HepG2 (cell line): Measurements from ENCODE around the gene HAP1. TPM values are rescaled to one million over a fixed set of nuclear protein-coding genes. Genes with fewer than 3 reads are reported as not detected.

Experiments used
- FIP1L1 ChIP-seq: fragments of 200-400 bp; formaldehyde crosslinking; IDR thresholded peaks from 2 replicates; pipeline ENCODE4 v1.6.1; 2018; ENCODE audit warnings: low read depth, mild to moderate bottlenecking, low read length, moderate library complexity, borderline replicate concordance; ENCODE audit not compliant: insufficient read depth
- MXI1 ChIP-seq: IDR thresholded peaks from 3 replicates; pipeline ENCODE4 v1.6.1; 2012; ENCODE audit warnings: low read depth, low read length, inconsistent platforms, borderline replicate concordance
- RBM22 ChIP-seq: fragments of 200-400 bp; formaldehyde crosslinking; optimal IDR thresholded peaks from 2 replicates; pipeline ENCODE3; 2017; ENCODE audit warnings: mild to moderate bottlenecking, low read length, moderate library complexity
- ZFP37 ChIP-seq: sonication (generic); formaldehyde crosslinking; IDR thresholded peaks from 2 replicates; pipeline ENCODE4 v1.4.0; 2020; ENCODE audit warnings: missing genetic modification reagents, borderline replicate concordance
- ZKSCAN8 ChIP-seq: IDR thresholded peaks from 2 replicates; pipeline ENCODE4 v1.6.1; 2016; ENCODE audit warnings: borderline replicate concordance, missing genetic modification reagents, missing compliant biosample characterization
- ZNF343 ChIP-seq: sonication (generic); formaldehyde crosslinking; IDR thresholded peaks from 2 replicates; pipeline ENCODE4 v1.4.0; 2020; ENCODE audit warnings: mild to moderate bottlenecking, missing genetic modification reagents
- ZNF737 ChIP-seq: sonication (generic); formaldehyde crosslinking; IDR thresholded peaks from 2 replicates; pipeline ENCODE4 v1.5.0; 2020; ENCODE audit warnings: missing genetic modification reagents, mild to moderate bottlenecking, borderline replicate concordance
- ZNF775 ChIP-seq: sonication (generic); formaldehyde crosslinking; IDR thresholded peaks from 2 replicates; pipeline ENCODE4 v1.4.0; 2020; ENCODE audit warnings: missing genetic modification reagents, mild to moderate bottlenecking, moderate library complexity, borderline replicate concordance
- polyA plus RNA-seq, 8 experiments: library from polyadenylated mRNA; depleted of rRNA in 3 of 8; stranded (reverse) in 7 of 8; unstranded in 1 of 8; fragments of >200 nt; fragmentation: Illumina TruSeq in 4 of 8; extraction: Trizol in 4 of 8; gene quantifications; 2 replicates each; pipeline versions ENCODE4 v1.2.1 to v1.2.3, GENCODE V29; 2011 to 2016; ENCODE audit warnings: low read depth in 4 of 8, missing spikeins in 1 of 8, mixed read lengths in 1 of 8; ENCODE audit not compliant: insufficient read depth in 1 of 8
- total RNA-seq, 5 experiments: library from RNA; depleted of rRNA; stranded (reverse); fragments of >200 nt; fragmentation: Illumina TruSeq; extraction: Trizol; gene quantifications; 2 replicates each; pipeline ENCODE4 v1.2.3, GENCODE V29; 2016; ENCODE audit warnings: low read depth in 1 of 5
- TF ChIP-seq, protein P1 (sequence below), 2 experiments: fragments of 450-650 bp in 1 of 2; sonication (generic) in 1 of 2; formaldehyde crosslinking in 1 of 2; IDR thresholded peaks; 2 replicates each; pipeline versions ENCODE4 v1.6.1 to v1.8.0; 2016 to 2022; ENCODE audit warnings: antibody characterized with exemption in 1 of 2, mild to moderate bottlenecking in 1 of 2, missing genetic modification reagents in 1 of 2
- TF ChIP-seq, protein P2 (sequence below): sonication (generic); formaldehyde crosslinking; IDR thresholded peaks from 2 replicates; pipeline ENCODE4 v1.5.1; 2020; ENCODE audit warnings: mild to moderate bottlenecking, missing genetic modification reagents
- TF ChIP-seq, protein P3 (sequence below): IDR thresholded peaks from 2 replicates; pipeline ENCODE4 v1.6.1; 2016
- TF ChIP-seq, protein P4 (sequence below): sonication (generic); formaldehyde crosslinking; IDR thresholded peaks from 2 replicates; pipeline ENCODE4 v1.4.0; 2020; ENCODE audit warnings: mild to moderate bottlenecking, missing genetic modification reagents

HAP1 gene
- total and polyA plus RNA-seq, 2 of the 13 experiments (the other 11 are each of a cell fraction or from before 2014, with no cell fraction given): 0.07 TPM

DNA sequence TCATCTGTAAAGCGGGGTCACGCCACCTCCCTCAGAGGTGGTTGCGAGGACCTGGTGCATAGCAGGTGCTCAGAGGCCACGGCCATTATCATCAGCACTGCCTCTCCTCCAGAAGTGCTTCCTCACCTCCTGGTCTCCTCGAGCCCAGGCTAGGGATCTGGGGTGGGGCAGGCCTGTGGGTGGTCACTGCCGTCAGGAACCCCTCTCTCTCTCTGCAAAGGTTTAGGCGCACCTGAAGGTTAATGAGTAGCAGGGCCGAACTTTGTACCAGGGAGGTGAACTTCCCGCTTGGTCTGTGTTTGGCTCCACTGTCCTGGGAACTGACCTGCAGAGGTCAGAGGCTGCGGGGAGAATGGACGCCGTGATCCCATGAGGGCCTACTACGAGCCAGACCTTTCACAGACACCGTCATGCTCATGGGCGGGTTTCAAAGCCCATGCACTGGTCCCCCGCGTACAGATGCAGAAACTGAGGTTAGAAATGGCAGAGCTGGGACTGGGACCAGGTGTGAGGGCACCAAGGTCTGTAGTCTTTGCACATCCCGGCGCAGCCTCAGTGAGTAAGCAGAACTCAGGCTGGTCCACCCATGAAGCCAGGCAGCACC lies 38.2 kb upstream of the HAP1 start (continued):
- TF ChIP-seq, protein P1, sequence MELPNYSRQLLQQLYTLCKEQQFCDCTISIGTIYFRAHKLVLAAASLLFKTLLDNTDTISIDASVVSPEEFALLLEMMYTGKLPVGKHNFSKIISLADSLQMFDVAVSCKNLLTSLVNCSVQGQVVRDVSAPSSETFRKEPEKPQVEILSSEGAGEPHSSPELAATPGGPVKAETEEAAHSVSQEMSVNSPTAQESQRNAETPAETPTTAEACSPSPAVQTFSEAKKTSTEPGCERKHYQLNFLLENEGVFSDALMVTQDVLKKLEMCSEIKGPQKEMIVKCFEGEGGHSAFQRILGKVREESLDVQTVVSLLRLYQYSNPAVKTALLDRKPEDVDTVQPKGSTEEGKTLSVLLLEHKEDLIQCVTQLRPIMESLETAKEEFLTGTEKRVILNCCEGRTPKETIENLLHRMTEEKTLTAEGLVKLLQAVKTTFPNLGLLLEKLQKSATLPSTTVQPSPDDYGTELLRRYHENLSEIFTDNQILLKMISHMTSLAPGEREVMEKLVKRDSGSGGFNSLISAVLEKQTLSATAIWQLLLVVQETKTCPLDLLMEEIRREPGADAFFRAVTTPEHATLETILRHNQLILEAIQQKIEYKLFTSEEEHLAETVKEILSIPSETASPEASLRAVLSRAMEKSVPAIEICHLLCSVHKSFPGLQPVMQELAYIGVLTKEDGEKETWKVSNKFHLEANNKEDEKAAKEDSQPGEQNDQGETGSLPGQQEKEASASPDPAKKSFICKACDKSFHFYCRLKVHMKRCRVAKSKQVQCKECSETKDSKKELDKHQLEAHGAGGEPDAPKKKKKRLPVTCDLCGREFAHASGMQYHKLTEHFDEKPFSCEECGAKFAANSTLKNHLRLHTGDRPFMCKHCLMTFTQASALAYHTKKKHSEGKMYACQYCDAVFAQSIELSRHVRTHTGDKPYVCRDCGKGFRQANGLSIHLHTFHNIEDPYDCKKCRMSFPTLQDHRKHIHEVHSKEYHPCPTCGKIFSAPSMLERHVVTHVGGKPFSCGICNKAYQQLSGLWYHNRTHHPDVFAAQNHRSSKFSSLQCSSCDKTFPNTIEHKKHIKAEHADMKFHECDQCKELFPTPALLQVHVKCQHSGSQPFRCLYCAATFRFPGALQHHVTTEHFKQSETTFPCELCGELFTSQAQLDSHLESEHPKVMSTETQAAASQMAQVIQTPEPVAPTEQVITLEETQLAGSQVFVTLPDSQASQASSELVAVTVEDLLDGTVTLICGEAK (IDR thresholded peaks at IDR 0.05): no peak
- TF ChIP-seq, protein P1 (CRISPR knock-in tag; IDR thresholded peaks at IDR 0.05): peak; percentile 43; the same call in 1 of the 2 replicates
- TF ChIP-seq FIP1L1 (0 out of 2 replicates have a peak, but pooled peaks have one; percentile 12), ZNF343 (CRISPR knock-in tag) (peak; percentile 89; the same call in 1 of the 2 replicates), RBM22 (peak; percentile 64), ZNF737 (no peak), MXI1 (peak; percentile 26; the same call in 1 of the 3 replicates), ZNF775 (no peak), ZKSCAN8 (CRISPR knock-in tag) (0 out of 2 replicates have a peak, but pooled peaks have one; percentile 28), ZFP37 (CRISPR knock-in tag) (peak; percentile 80)
- TF ChIP-seq, protein P2, sequence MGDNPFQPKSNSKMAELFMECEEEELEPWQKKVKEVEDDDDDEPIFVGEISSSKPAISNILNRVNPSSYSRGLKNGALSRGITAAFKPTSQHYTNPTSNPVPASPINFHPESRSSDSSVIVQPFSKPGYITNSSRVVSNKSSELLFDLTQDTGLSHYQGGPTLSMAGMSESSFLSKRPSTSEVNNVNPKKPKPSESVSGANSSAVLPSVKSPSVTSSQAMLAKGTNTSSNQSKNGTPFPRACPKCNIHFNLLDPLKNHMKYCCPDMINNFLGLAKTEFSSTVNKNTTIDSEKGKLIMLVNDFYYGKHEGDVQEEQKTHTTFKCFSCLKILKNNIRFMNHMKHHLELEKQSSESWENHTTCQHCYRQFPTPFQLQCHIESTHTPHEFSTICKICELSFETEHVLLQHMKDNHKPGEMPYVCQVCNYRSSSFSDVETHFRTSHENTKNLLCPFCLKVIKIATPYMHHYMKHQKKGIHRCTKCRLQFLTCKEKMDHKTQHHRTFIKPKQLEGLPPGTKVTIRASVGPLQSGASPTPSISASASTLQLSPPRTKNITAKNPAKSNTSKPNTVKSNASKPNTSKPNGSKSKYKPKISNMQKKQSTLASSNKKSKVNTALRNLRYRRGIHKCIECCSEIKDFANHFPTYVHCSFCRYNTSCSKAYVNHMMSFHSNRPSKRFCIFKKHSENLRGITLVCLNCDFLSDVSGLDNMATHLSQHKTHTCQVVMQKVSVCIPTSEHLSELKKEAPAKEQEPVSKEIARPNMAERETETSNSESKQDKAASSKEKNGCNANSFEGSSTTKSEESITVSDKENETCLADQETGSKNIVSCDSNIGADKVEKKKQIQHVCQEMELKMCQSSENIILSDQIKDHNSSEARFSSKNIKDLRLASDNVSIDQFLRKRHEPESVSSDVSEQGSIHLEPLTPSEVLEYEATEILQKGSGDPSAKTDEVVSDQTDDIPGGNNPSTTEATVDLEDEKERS: peak; percentile 91; the same call in 1 of the 2 replicates
- TF ChIP-seq, protein P3, sequence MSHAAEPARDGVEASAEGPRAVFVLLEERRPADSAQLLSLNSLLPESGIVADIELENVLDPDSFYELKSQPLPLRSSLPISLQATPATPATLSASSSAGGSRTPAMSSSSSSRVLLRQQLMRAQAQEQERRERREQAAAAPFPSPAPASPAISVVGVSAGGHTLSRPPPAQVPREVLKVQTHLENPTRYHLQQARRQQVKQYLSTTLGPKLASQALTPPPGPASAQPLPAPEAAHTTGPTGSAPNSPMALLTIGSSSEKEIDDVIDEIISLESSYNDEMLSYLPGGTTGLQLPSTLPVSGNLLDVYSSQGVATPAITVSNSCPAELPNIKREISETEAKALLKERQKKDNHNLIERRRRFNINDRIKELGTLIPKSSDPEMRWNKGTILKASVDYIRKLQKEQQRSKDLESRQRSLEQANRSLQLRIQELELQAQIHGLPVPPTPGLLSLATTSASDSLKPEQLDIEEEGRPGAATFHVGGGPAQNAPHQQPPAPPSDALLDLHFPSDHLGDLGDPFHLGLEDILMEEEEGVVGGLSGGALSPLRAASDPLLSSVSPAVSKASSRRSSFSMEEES: peak; percentile 19; the same call in 1 of the 2 replicates
- TF ChIP-seq, protein P4, sequence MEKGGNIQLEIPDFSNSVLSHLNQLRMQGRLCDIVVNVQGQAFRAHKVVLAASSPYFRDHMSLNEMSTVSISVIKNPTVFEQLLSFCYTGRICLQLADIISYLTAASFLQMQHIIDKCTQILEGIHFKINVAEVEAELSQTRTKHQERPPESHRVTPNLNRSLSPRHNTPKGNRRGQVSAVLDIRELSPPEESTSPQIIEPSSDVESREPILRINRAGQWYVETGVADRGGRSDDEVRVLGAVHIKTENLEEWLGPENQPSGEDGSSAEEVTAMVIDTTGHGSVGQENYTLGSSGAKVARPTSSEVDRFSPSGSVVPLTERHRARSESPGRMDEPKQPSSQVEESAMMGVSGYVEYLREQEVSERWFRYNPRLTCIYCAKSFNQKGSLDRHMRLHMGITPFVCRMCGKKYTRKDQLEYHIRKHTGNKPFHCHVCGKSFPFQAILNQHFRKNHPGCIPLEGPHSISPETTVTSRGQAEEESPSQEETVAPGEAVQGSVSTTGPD (CRISPR knock-in tag): no peak
